Stromal cell of bone marrow (primary cell): ENCODE measurements around the gene PLPP3.

ENCODE experiments used
- DNase-seq: peaks from one replicate; pipeline ENCODE4 v3.0.0-alpha.2; 2012; ENCODE audit warnings: low read depth

PLPP3 gene

DNA sequence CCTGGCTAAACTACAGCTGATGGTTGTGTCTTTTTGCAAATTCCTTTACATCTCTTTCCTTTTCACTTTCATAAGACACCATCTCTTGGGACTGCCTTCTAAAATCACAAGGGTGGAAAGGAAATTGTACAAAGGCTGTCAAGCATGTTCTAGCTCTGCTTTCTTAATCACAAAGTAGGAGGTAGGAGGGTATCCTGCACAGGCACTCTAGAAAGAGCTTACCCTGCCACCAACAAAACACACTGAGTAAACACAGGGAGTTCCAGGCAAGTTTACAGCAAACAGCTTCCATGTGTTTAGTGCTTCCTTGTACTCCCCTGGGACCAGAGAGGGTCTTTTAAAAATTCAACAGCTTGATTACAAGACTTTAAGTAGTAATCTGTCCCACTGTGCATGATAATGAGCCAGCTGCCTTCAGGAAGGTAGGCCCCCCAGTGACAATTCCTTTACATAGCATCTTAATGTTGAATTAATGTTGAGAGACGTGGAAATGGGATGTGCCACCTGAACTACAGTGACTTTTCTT is 2.4 kb downstream of the PLPP3 start:
- DNase-seq: no peak

DNA sequence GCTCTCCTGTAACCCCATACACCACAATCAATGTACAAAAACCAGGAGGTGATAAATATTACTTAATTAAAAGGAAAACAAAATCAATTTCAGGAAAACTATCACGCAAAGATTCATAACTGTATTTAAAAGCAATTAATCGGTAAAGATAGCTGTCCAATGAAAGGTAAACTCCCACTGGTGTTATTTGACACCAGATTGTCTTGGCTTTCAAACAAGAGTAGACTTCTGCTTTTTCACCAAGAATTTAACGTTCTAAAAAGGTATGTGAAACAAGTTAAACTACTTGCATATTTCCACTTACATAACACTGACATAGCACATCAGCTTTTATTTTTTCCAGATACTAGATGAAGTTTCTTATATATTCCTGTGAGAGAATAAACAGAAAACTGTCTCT is 3.5 kb downstream of the PLPP3 start:
- no peak for DNase-seq

DNA sequence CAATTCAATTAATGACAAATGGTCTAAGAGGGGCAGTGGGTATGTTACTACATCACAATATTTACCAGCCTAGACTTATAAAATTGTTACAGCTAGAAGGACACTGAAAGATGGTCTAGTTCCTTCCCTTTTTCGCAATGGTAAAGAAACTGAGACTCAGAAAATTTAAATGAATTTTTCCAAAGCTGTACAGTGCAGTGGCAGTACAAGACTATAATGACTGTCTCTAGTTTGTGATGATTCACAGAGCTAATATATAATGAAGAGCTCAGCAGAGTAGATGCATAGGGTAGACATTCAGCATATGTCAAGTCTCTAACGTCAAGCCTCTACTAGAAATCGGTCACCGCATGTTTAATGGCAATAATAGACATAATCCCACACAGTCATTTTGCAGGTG is 4.6 kb downstream of the PLPP3 start:
- DNase-seq: no peak

DNA sequence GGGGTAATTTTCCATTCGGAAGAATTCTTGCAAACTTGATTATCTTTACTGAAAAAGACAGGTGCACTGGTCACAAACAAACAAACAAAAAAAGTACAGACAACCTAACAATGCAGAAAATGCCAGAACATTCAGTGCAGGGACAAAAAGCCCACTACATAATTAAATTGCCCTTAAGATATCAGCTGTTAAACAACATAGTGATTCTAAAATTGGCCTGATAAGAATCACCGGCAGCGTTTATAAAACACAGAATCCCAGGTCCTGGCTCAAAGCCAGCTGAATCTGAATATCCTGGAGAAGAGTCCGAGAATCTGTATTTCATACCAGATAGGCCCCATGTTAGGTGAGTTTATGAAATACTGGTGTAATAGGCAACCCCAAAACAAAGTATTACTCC is 6.1 kb downstream of the PLPP3 start:
- no peak for DNase-seq

DNA sequence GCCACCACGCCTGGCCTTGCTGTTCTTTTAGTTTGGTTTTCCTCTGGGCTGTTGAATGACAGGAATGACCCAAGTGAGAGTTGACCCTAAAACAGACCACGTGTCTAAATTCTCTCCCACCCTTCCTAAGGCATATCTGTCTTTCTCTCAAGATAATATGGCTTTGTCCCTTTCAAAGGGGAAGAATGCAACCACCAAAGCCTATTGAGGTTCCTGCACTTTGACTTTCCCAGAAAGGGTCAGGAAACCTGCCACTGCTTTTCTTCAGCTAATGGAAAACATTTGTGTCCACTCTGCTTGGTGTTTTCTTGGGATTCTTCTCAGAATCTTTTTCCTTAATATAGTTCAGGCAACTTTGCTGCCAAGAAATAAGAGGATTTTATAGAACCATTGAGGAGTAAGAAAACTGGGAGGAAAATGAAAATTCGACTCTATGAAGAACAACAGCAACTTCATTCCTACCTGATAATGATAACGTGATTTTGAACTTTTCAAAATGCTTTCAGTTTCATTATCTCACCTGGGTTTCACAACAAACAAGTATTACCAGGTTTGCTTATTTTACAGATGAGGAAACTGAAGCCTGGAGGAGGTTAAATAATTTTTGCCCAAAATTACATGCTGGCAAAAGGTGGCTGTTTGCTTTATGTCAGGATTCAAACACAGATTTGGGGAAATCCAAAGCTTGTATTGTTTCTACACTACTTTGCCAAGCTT is 6.9 kb downstream of the PLPP3 start:
- DNase-seq: no peak

DNA sequence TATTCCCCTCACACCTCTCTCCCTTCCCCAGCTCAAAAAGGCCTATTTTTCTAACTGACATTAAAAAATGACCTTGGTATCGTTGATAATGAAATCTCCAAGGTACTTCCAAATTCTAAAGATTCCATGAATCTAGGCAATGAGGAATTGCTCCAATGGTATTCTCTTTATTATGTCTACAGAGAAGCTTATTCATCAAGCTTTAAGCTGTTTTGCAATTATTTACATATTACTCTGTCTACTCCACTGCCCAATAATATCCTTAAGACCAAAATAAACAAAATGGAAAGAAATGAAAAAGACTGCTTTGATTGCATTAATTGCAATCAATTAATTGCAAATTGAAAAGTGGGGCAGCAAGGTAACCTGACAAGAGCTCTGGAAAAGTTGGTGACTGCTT is 7.9 kb downstream of the PLPP3 start:
- DNase-seq: no peak

DNA sequence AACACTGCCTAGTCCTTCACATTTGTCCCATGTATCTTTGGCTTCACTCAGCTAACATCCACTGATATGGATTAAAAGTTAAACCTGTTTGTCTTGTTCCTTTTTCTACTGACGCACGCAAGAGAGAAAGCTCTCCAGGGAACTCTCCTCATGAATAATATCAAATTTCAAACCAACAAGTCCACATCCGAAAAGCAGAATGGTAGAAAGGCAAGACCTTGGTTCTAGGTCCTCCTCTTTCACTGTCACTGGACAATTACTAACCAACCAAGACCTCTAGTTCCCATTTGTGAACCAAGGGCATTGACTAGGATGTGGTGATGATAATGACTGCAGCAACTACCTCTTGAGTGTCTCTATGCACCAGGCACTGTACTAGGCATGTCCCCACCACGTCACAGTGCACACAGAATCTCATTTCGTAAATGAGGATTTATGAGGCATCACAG is 8.4 kb downstream of the PLPP3 start:
- DNase-seq: no peak

DNA sequence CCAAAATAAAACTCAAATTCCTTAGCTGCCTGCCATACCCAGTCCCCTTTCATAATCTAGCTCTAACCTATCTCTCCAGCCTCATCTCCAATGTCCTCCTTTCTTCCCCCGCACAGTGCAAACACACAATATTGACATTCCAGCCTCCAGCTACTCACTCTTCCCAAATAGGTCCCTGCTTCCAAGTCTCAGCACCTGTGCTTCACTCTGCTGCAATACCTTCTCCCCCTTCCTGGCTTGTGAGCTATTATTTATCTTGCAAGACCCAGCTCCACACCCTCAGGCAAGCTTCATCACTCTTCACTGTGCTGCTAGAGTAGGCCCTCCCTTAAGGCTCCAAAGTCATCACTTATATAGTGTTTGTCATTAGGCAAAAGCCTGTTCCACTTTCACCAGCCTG is 9.7 kb downstream of the PLPP3 start:
- DNase-seq: no peak

DNA sequence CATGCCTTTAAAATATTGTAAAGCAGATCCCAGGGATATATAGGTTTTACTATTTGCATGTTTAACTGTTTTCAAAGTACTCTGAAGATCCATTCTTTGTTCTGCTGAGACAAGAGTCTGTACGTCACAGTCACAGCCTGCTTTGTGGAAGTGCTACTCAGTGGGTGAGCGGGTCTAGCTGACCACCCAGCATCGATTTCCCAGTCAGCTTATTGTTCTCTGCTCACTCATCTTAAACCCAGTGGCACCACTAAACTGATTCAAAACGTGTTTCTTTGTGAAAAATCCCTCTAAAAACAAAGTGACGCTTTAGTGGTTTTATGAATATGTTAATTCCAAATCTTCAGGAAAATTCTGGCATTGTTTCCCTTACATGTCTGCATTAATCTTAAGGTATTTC is 12.4 kb downstream of the PLPP3 start:
- DNase-seq: no peak

DNA sequence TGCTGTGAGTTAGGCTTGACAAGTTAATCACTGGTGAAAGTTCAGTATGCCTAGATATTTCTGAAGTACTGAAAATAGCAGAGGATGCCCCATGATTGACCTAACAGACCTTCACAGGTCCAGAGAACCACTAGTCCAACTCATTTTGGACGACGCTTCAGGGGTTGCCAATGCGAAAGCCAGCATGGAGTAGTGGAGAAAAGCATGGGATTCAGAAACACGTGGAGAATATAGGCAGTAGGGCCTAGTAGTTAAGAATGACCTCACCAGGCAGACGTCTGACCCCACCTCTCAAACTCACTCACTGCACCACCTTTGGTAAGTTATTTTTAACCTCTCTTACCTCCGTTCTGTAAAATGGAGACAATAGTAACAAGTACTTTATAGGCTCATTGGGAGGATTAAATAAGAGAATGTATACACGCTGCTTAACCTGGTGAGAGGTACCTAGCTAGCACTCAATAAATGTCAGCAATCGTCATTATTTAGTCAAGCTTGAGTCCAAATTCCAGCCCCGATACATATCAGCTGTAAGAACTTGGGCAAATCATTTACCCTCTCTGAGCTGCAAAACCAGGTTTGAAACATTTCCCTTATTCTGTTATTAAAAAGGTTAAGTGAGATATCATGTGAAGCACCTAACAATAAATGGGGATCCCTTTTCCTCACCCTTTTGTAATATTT is 13.2 kb downstream of the PLPP3 start:
- DNase-seq: no peak

DNA sequence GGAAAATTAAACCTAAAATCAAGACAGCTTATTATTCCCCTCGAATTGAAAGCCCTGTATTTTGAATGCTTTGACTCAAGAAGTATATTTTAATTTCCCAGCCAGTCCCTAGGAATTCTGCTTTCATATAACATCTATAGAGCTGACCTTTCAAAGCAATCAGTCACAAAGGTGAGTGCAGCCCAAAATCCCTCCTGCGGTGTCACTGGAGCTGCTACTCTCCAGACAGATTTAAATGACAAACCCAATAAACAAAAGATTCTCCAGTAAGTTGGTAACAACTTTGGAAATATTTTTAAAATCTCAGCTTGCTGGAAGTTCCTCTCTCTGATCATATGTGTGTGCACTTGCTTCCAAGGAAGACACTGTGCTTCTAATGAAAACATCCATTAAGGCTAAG is 14.7 kb downstream of the PLPP3 start:
- no peak for DNase-seq

DNA sequence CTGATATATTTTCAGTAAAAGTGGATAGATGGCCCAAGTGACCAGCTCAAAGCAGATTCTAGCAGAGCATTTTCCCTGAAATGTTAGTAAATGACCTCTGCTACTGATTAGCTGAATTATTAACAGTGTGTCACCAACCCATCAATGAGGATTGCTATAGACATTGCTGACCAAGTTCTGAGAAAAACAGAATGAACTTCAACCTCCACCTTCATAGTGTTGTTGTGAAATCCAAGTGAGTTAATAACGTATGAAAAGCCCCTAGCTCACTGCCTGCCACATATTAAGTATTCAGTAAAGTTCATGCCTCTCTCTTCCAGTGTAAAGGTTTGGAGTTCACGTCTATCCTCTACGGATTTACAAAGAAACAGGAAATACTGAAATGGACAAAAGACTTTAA is 15.8 kb downstream of the PLPP3 start:
- DNase-seq: no peak

DNA sequence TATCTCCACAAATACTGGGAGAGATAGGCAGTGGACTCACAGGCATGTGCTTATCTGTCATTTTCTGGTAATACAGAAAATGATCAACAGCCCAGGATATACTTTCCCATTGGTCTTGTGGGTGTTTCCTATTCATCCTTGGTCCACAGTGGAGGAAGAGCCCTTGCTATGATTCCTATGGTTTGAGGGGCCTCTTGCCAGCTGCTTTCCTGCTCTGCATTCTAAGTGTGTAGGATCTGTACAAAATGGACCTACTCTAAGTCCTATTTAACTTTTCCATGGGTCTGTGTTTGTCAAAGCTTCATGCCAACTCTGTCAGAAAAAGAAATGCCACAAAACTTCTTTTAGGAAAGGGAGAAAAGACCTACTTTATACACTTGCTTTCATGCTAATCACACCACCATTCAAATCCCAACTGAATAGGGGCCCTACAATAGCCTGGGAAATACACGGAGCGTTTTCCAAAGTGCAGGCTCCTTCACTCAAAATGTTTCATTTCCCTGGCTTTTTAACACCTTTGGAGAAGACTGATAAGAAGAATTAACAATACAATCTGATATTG is 16.4 kb downstream of the PLPP3 start:
- DNase-seq: no peak

DNA sequence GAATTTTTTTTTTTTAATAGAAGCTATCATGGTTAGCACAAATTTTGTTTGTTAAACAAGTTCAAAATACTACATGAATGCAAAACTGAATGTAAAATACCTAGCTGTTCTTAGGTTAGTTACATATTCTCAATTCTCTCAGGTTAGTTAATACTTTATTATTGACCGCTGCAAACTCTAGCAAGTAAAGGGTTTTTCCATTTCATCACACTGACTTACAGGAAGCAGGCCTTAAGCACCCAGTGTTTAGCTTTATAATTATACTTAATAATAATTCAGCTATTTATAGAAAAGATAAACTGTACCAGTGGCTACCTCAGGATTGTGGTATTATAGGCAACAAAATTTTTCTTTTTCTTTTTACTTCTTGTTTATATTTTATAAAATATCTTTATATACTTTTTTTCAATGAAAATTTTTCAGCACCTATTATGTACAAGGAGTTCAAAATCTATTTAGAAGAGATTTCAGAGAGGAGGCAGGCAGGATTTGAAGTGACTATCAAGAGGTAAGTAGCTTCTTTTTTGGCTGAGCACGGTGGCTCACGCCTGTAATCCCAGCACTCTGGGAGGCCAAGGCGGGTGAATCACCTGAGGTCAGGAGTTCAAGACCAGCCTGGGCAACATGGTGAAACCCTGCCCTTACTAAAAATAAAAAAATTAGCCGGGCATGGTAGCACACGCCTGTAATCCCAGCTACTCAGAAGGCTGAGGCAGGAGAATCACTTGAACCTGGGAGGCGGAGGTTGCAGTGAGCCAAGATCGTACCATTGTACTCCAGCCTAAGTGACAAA is 17.9 kb downstream of the PLPP3 start:
- no peak for DNase-seq

DNA sequence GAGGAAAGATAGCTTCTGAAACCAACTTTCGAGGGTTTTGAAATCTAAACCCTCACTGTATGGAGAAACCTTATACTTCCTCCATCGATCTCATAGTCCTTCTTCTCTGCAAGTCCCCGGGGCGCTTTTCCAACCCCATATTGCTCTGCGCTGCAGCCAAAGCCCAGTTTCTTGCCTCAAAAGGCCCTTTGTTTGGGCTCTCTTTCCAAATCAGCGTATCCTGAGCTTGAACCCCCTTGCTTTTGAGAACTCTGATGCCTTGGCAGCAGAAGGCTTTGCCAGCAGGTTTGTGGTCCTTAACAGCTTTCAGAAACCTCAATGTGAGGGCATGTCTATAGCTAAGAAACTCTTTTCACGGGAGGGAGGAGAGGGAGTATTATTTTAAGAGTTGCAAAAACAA is 21.6 kb downstream of the PLPP3 start:
- DNase-seq: no peak

DNA sequence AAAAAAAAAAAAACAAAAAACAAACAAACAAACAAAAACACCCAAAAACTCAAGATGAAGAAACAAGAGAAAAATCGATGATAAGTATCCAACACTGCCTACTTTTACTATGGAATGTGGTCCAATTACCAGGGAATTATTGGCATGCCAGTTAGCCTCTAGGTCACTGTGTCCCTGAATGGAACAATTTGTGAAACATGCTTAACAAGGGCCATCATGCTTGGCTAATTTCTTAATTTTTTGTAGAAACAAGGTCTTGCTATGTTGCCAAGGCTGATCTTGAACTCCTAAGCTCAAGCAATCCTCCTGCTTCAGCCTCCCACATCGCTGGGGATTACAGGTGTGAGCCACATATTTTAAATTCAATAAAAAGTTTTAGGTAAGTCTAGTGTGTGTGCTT is 23.9 kb downstream of the PLPP3 start:
- DNase-seq: no peak

DNA sequence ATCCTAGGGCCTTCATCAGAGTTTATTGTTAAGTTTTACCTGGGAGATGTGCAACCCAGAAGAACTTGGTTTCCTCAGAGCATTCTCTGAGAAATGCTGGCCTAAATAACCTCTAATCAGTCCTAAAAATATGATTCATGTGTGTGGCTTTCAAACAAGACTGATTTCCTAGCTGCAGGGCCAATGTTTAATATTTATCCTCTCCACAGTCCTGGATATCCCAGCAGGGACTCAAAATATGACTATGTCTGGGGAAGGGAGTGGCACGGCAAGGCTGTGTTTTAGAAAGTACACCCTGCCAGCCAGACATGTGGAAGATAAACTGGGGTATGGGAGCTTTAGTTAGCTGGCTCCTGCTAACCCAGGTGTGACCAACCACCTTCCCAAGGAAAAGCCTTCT is 26.3 kb downstream of the PLPP3 start:
- no peak for DNase-seq

DNA sequence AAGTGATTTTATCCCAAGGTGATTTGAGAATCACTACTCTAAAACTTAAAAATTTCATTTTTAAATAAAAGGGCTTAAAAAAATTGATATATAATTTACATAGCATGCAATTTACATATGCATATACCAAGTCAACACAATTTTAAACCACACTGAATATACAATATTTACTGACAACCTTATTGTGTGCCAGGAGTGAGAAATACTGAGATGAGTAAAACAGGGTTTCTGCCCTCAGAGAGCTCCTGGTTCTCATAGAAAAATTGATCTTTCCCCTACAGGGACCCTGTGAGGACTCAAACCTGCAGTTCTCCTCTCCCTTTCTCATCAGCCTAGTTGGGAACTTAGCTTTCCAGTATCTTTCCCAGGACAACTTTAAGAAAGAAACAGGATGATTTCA is 27.0 kb downstream of the PLPP3 start:
- no peak for DNase-seq

DNA sequence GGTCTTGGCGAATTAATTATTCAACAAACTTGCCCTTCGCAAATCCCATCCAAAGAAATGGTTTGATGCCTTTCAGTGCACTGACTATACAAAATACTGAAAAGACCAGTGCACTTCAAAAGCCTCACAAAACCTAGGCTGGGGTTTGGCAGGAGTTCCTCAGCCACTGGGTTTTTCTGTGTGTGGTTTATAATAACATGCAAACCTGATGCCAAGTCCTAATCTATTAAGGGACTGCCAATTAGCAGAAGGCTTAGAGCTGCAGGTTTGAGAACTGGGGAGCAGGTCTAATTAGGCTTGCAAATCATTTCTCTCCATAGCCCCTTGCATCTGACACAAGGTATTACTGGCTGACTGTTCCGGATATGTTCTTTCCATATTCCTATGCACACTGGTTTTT is 27.7 kb downstream of the PLPP3 start:
- no peak for DNase-seq

DNA sequence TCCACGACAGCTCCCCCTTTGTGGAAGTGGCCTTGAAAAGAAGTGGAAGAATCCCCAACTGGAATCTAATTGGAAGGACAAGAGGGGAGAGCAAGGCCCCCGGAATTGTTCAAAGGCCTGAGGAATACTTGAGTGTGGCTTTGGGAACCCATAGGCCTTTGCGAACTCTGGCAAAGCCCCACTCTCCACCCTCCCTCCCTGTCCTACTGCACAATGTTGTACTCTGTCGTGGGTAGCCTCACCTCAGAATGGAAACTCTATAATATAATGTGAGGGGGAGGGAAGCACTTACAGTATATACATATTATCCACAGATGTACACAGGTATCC is 28.5 kb downstream of the PLPP3 start:
- no peak for DNase-seq

DNA sequence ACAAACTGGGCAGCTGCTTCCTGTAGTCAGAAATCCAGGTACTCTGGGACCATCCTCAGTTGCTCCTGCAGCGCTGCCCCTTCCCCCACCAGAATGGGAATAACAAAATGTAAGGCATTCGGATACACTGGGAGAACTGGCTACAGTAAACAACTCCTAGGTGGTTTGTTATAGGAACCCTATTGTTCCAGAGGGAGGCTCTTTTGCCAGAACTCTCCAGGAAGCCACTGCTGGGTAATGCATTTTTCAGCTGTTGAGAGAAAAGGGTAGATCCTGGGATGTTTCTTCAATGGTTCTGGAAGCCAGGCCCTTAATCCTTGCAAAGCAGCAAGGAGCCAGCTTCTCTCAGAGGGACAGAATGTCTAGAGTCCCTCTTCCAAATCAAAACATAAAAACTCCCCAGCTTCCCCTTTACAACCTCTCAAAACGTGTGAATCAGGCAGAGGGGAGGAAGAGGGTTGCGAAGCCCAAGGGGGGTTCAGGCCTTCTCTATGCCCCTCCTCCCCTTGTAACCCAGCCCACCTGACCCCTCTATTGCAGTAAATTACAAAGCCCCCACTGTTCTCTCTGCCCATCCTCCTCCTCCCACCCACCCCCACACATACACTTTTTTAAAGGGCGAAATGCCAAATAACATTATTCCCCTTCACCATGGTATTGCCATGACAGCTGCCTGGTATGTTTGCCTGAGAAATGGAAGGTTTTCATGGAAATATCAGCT is 29.1 kb downstream of the PLPP3 start:
- no peak for DNase-seq

DNA sequence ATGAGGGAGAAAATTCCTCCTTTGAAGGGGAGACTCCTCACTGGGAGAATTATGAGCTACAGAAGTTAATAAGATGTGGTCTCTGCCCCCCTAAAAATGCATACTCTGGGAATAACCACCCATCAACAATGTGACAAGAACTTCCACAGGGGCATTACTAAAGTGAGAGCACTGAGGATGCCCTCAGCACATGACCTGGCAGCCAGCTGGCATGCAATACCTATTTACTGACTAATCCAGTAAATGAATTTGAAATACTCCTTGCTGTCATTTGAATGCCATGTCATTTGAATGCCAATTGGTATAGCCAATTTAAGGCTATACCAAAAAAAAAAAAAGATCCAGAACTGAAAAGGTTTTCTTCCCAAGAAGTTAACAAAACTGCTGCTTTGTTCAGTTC is 30.8 kb downstream of the PLPP3 start:
- DNase-seq: no peak
